Stimulated activated CD4-positive, alpha-beta T cell treated with anti-CD3 and anti-CD28 coated beads, Interleukin-1b, Interleukin-23, amount 100 ng/mL, for 1 hour (primary cell): ENCODE results near the gene TTC39C.
"Not testable (repeated sequence)": the region's sequence is repeated elsewhere in the genome, so short reads cannot be mapped to it uniquely, and the experiment has no call there.

Experiments
- DNase-seq, 2 donors: peaks; one replicate each; pipeline ENCODE4 v3.0.0-alpha.2; 2020; ENCODE audit warnings: low read depth in 2 of 2

Gene TTC39C

GRCh38 chr18:24130494-24130893 lies 115.9 kb downstream of the TTC39C start:
- no peak for DNase-seq

GRCh38 chr18:24136967-24137373 lies 122.4 kb downstream of the TTC39C start:
- no peak for DNase-seq

- no peak for DNase-seq
Observed at GRCh38 chr18:24138409-24138788, 123.8 kb downstream of the TTC39C start.

- DNase-seq: peak; percentile 37 to 54
Observed at GRCh38 chr18:24138789-24139616, 124.4 kb downstream of the TTC39C start, which contains the start of gene CABYR. CABYR (plus strand) TSS chr18:24139062; CDS start chr18:24143115, 4,053 bp downstream.

- DNase-seq: no peak
Observed at GRCh38 chr18:24140697-24141096, 126.1 kb downstream of the TTC39C start.

- DNase-seq: no peak
Observed at GRCh38 chr18:24142376-24142775, 127.8 kb downstream of the TTC39C start.

GRCh38 chr18:24149591-24149990 lies 135.0 kb downstream of the TTC39C start:
- not testable (repeated sequence) for DNase-seq

GRCh38 chr18:24153397-24153796 lies 138.8 kb downstream of the TTC39C start:
- DNase-seq: no peak

GRCh38 chr18:24157855-24158254 lies 143.3 kb downstream of the TTC39C start:
- no peak for DNase-seq

GRCh38 chr18:24160086-24160485 lies 145.5 kb downstream of the TTC39C start:
- no peak for DNase-seq

- no peak for DNase-seq
Observed at GRCh38 chr18:24161304-24161703, 146.8 kb downstream of the TTC39C start.

GRCh38 chr18:24168496-24168895 lies 153.9 kb downstream of the TTC39C start:
- no peak for DNase-seq

- no peak for DNase-seq
Observed at GRCh38 chr18:24170360-24170759, 155.8 kb downstream of the TTC39C start.

GRCh38 chr18:24173997-24174396 lies 159.4 kb downstream of the TTC39C start:
- DNase-seq: no peak

GRCh38 chr18:24176727-24177416 lies 162.3 kb downstream of the TTC39C start:
- DNase-seq: peak in 1 of 2 donors; percentile 22

- no peak for DNase-seq
Observed at GRCh38 chr18:24177499-24178133, 163.1 kb downstream of the TTC39C start.

GRCh38 chr18:24180048-24180447 lies 165.5 kb downstream of the TTC39C start:
- no peak for DNase-seq

- no peak for DNase-seq
Observed at GRCh38 chr18:24181806-24182205, 167.3 kb downstream of the TTC39C start.
